Adrenal gland (tissue), 12 donors: ENCODE measurements around the gene GPRIN1. TPM values are rescaled to one million over a fixed set of nuclear protein-coding genes. Genes with fewer than 3 reads are reported as not detected.

Experiments used
- DNase-seq, 7 donors: peaks; one replicate each; pipeline ENCODE4 v3.0.0-alpha.2; 2019 to 2020
- H3K27ac ChIP-seq, 5 donors: fragments of 200-600 bp; sonication (generic) in 4 of 5; 1 replicate in 3 of 5; 2 replicates in 2 of 5; pipeline versions ENCODE4 v1.5.1 to v1.8.0; 2016 to 2020; ENCODE audit warnings: mild to moderate bottlenecking in 1 of 5
- H3K27me3 ChIP-seq: fragments of 200-600 bp; 2 replicates; pipeline ENCODE4 v1.8.0; 2021
- H3K36me3 ChIP-seq, 2 donors: fragments of 200-600 bp; replicated peaks in 1 of 2; 1 replicate in 1 of 2; 2 replicates in 1 of 2; pipeline versions ENCODE4 v1.5.1 to v1.8.0; 2018 to 2022
- H3K4me1 ChIP-seq, 2 donors: fragments of 200-600 bp; replicated peaks in 1 of 2; 1 replicate in 1 of 2; 2 replicates in 1 of 2; pipeline versions ENCODE4 v1.5.1 to v1.8.0; 2018 to 2021
- H3K4me3 ChIP-seq, 4 donors: fragments of 200-600 bp; sonication (generic) in 3 of 4; one replicate each; pipeline ENCODE4 v1.5.1; 2016 to 2018
- H3K9me3 ChIP-seq, 3 donors: fragments of 200-600 bp; sonication (generic) in 1 of 3; replicated peaks in 1 of 3; 1 replicate in 2 of 3; 2 replicates in 1 of 3; pipeline versions ENCODE4 v1.5.1 to v1.8.0; 2016 to 2021
- POLR2A ChIP-seq, 2 donors: fragments of 450-650 bp; IDR thresholded peaks; one replicate each; pipeline ENCODE4 v1.6.1; 2017; ENCODE audit warnings: antibody characterized with exemption in 2 of 2, mild to moderate bottlenecking in 2 of 2, moderate library complexity in 1 of 2
- WGBS, 4 donors: extraction: QIAGEN DNeasy Blood & Tissue Kit in 2 of 4; methylation state at CpG; one replicate each; pipeline versions ENCODE4 v1.1.5 to v1.1.7; 2013 to 2017; 5-methylcytosine and 5-hydroxymethylcytosine counted together
- intact Hi-C, 2 donors: fragments of 100-400 bp; cut with DNase I; formaldehyde crosslinking; loops; one replicate each; pipeline versions ENCODE4 v1.14.1 to v1.15.0; 2022 to 2023
- microRNA-seq, 3 donors: library from miRNA; unstranded; fragments of <30 nt; microRNA quantifications; one replicate each; pipeline ENCODE4, GENCODE V29; 2017 to 2020
- polyA plus RNA-seq, 3 donors: library from polyadenylated mRNA; stranded (reverse); fragments of 200-250 nt in 2 of 3; fragments of 350-450 nt in 1 of 3; fragmentation: Illumina TruSeq in 1 of 3; extraction: RNeasy Lipid Tissue Mini Kit (QIAGEN cat#74804) in 1 of 3; gene quantifications; one replicate each; pipeline ENCODE4 v1.2.3, GENCODE V29; 2013 to 2014
- small RNA-seq, 2 donors: library from RNA; depleted of rRNA; stranded (forward); fragments of <200 nt; gene quantifications; one replicate each; pipeline ENCODE3, GENCODE V24; 2016
- total RNA-seq, 9 donors: library from RNA; depleted of rRNA in 4 of 9; stranded (reverse); fragments of >200 nt in 4 of 9; fragments of 120-200 nt in 1 of 9; fragmentation: NEBNext Ultra II Directional in 1 of 9; extraction: Animal tissue kit (Norgen Biotek cat#: 25700) in 1 of 9; gene quantifications; one replicate each; pipeline versions ENCODE4 v1.1.0 to v1.2.4, GENCODE V29; 2013 to 2023
- TF ChIP-seq, protein P1 (sequence below), 6 experiments: fragments of 450-650 bp in 4 of 6; fragments of 200-600 bp in 2 of 6; sonication (generic) in 1 of 6; IDR thresholded peaks; 1 replicate in 5 of 6; 2 replicates in 1 of 6; pipeline versions ENCODE4 v1.5.1 to v1.8.0; 2016 to 2021; ENCODE audit warnings: antibody characterized with exemption in 6 of 6, mild to moderate bottlenecking in 2 of 6, moderate library complexity in 1 of 6
- donor health status: healthy with polysubstance abuse.
- donor health status: Bipolar disorder and iron deficiency.
- donor health status: DM: yes; HTN: yes; CAD: no.
- donor health status: DM: no; HTN: no; CAD: no.
- donor health status: DM: no; HTN: no; CAD: no.
- donor health status: DM: yes; HTN: yes; CAD: no.

The GPRIN1 gene
- total and polyA plus RNA-seq, 12 donors = 0.42 to 4.0 (median 1.4) TPM

DNA sequence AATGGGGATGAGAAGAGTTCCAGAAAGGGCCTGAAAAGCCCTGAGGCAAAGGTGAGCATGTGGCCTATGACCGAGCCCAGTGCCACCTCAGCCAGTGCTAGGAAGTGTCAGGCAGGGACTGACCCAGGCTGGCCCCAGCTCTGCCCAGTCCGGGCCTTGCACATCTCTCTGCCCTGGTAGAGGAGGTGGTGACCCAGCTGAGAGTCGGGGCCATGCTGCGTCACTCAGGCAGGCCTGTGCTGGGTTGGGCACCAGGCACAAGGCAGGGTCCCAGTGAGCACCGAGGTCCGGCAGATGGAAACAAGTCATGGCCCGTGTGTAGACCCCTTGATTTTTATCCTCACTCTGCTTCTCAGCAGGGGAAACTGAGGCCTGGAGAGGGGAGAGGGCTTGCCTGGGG lies 60.1 kb downstream of the GPRIN1 start:
- intact Hi-C loops = no loop called here

GRCh38 chr5:176548967-176549444 lies 61.0 kb downstream of the GPRIN1 start, which contains the start of gene CDHR2:
TSS of gene CDHR2 (plus strand) at chr5:176549342. CDS start at chr5:176565353, 16,011 bp downstream.
- 81 to 95% (median 84%) methylated on average over 11 to 18 of the region's 18 CpGs for WGBS, 4 donors
- TF ChIP-seq, protein P1, sequence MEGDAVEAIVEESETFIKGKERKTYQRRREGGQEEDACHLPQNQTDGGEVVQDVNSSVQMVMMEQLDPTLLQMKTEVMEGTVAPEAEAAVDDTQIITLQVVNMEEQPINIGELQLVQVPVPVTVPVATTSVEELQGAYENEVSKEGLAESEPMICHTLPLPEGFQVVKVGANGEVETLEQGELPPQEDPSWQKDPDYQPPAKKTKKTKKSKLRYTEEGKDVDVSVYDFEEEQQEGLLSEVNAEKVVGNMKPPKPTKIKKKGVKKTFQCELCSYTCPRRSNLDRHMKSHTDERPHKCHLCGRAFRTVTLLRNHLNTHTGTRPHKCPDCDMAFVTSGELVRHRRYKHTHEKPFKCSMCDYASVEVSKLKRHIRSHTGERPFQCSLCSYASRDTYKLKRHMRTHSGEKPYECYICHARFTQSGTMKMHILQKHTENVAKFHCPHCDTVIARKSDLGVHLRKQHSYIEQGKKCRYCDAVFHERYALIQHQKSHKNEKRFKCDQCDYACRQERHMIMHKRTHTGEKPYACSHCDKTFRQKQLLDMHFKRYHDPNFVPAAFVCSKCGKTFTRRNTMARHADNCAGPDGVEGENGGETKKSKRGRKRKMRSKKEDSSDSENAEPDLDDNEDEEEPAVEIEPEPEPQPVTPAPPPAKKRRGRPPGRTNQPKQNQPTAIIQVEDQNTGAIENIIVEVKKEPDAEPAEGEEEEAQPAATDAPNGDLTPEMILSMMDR (IDR thresholded peaks at IDR 0.05) = no peak
- TF ChIP-seq POLR2A (IDR thresholded peaks at IDR 0.05) = no peak
- no peaks in the 10 kb centered on the region for H3K4me1 ChIP-seq
- no peaks in the 10 kb centered on the region for H3K9me3 ChIP-seq
- no peaks in the 10 kb centered on the region for H3K27me3 ChIP-seq
- no peak for DNase-seq
- H3K36me3 ChIP-seq = no peaks in the 10 kb centered on the region
- H3K27ac ChIP-seq = no peak within 1 kb of the TSS
- H3K4me3 ChIP-seq = no peak within 1 kb of the TSS
- intact Hi-C loops = no loop called here

More for the DNA sequence above, 60.1 kb downstream of the GPRIN1 start:
- 84 to 91% methylated on average over 7 of the region's 7 CpGs; no CpG with 5 or more reads in 2 of the 4 donors for WGBS, 4 donors
- DNase-seq = no peak
- Histone ChIP-seq H3K4me1 (no peaks in the 10 kb centered on the region), H3K4me3 (no peak overlapping the region), H3K27ac (no peak overlapping the region), H3K9me3 (no peaks in the 10 kb centered on the region), H3K36me3 (no peaks in the 10 kb centered on the region), H3K27me3 (no peaks in the 10 kb centered on the region)
- TF ChIP-seq POLR2A (IDR thresholded peaks at IDR 0.05) = no peak
- TF ChIP-seq, protein P1 (IDR thresholded peaks at IDR 0.05) = no peak

DNA sequence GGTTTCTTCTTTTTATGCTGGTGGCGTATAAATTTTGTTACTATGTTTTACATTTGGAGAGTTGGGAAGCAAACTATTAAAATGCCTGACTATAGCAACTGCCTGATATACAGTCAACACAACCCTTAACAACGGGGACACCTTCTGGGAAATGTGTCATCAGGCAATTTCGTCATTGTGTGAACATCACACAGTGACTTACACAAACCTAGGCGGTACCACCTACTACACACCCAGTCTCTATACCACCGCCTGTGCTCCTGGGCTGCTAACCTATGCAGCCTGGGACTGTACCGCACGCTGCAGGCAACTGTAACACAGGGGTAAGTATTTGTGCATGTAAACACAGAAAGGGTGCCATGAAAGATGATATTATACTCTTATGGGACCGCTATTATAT lies 62.2 kb downstream of the GPRIN1 start:
- Histone ChIP-seq H3K27ac (no peak overlapping the region), H3K36me3 (no peaks in the 10 kb centered on the region), H3K4me1 (no peaks in the 10 kb centered on the region), H3K4me3 (no peak overlapping the region), H3K27me3 (no peaks in the 10 kb centered on the region), H3K9me3 (no peaks in the 10 kb centered on the region)
- DNase-seq = no peak
- intact Hi-C loops = no loop called here
- WGBS, 4 donors = 76 to 83% (median 79%) methylated on average over 8 of the region's 8 CpGs
- TF ChIP-seq, protein P1 (IDR thresholded peaks at IDR 0.05) = no peak
- no peak for TF ChIP-seq POLR2A (IDR thresholded peaks at IDR 0.05)

Small RNAs within 50 kb of the gene (microRNA-seq; reads per million reads assigned to microRNA genes)
- 0 reads per million in 3 donors for gene MIR4281

Small RNAs within 50 kb of the gene (small RNA-seq; reads per million reads assigned to genes)
- 0 reads per million in 2 donors for gene MIR4281
- gene RF00019 = 0 reads per million in 2 donors
- 0 reads per million in 2 donors for gene RN7SL684P

Other genes with a start within 250 kb of the GPRIN1 start
- gene KIAA1191, start 248.4 kb downstream of the GPRIN1 start, total RNA-seq = 100 to 1,000 TPM in 6 of 9 donors, 10 to 100 TPM in 3; 83.6 to 127 (median 106) TPM
- 10 to 100 TPM; 52.9 to 86.4 (median 61.8) TPM for gene KIAA1191, start 248.4 kb downstream of the GPRIN1 start, polyA plus RNA-seq
- 1 to 10 TPM; 1.6 to 8.8 (median 3.0) TPM for gene ARL10, start 244.7 kb downstream of the GPRIN1 start, total RNA-seq
- gene ARL10, start 244.7 kb downstream of the GPRIN1 start, polyA plus RNA-seq = 1 to 10 TPM; 1.9 to 6.1 (median 3.5) TPM
- gene NOP16, start 221.6 kb downstream of the GPRIN1 start, total RNA-seq = 10 to 100 TPM in 5 of 9 donors, 1 to 10 TPM in 4; 6.2 to 53.3 (median 19.3) TPM
- 10 to 100 TPM; 49.5 to 62.1 (median 57.0) TPM for gene NOP16, start 221.6 kb downstream of the GPRIN1 start, polyA plus RNA-seq
- 100 to 1,000 TPM; 138 to 262 (median 198) TPM for gene HIGD2A, start 221.4 kb downstream of the GPRIN1 start, total RNA-seq
- 100 to 1,000 TPM; 112 to 492 (median 244) TPM for gene HIGD2A, start 221.4 kb downstream of the GPRIN1 start, polyA plus RNA-seq
- 100 to 1,000 TPM; 129 to 261 (median 159) TPM for gene CLTB, start 193.6 kb downstream of the GPRIN1 start, total RNA-seq
- gene CLTB, start 193.6 kb downstream of the GPRIN1 start, polyA plus RNA-seq = 100 to 1,000 TPM; 118 to 299 (median 262) TPM
- 10 to 100 TPM; 29.0 to 62.3 (median 41.0) TPM for gene FAF2, start 161.8 kb downstream of the GPRIN1 start, total RNA-seq
- 10 to 100 TPM; 21.2 to 68.2 (median 24.3) TPM for gene FAF2, start 161.8 kb downstream of the GPRIN1 start, polyA plus RNA-seq
- 10 to 100 TPM in 8 of 9 donors, 1 to 10 TPM in 1; 6.9 to 65.7 (median 25.3) TPM for gene RNF44, start 72.8 kb downstream of the GPRIN1 start, total RNA-seq
- gene RNF44, start 72.8 kb downstream of the GPRIN1 start, polyA plus RNA-seq = 10 to 100 TPM in 2 of 3 donors, 1 to 10 TPM in 1; 5.3 to 43.1 (median 16.4) TPM
- gene CDHR2, start 60.8 kb downstream of the GPRIN1 start, total RNA-seq = under 1 TPM in 7 of 9 donors, not detected in 2; under 0.01 to 0.55 (median 0.34) TPM
- gene CDHR2, start 60.8 kb downstream of the GPRIN1 start, polyA plus RNA-seq = under 1 TPM; 0.08 to 0.13 (median 0.10) TPM
- gene SNCB, start 20.4 kb upstream of the GPRIN1 start, total RNA-seq = 1 to 10 TPM in 2 of 9 donors, under 1 TPM in 3, not detected in 4; 0.19 to 2.4 (median 0.78) TPM
- 1 to 10 TPM; 1.0 to 8.6 (median 2.8) TPM for gene SNCB, start 20.4 kb upstream of the GPRIN1 start, polyA plus RNA-seq
- under 1 TPM in 2 of 9 donors, not detected in 7; 0.28 to 0.44 TPM for gene EIF4E1B, start 20.5 kb upstream of the GPRIN1 start, total RNA-seq
- gene EIF4E1B, start 20.5 kb upstream of the GPRIN1 start, polyA plus RNA-seq = under 1 TPM; 0.24 to 0.37 (median 0.24) TPM
- gene TSPAN17, start 37.3 kb upstream of the GPRIN1 start, total RNA-seq = 100 to 1,000 TPM in 1 of 9 donors, 10 to 100 TPM in 8; 25.8 to 106 (median 55.5) TPM
- 10 to 100 TPM; 35.1 to 52.0 (median 43.8) TPM for gene TSPAN17, start 37.3 kb upstream of the GPRIN1 start, polyA plus RNA-seq
- 1 to 10 TPM in 3 of 9 donors, under 1 TPM in 4, not detected in 2; 0.06 to 10.0 (median 0.72) TPM for gene UNC5A, start 200.4 kb upstream of the GPRIN1 start, total RNA-seq
- 10 to 100 TPM in 1 of 3 donors, 1 to 10 TPM in 2; 2.2 to 19.7 (median 4.8) TPM for gene UNC5A, start 200.4 kb upstream of the GPRIN1 start, polyA plus RNA-seq